SK-N-MC (cell line): ENCODE measurements around the gene LMLN.

Source experiments
- EZH2 ChIP-seq: fragments of 200-600 bp; sonication (generic); IDR thresholded peaks from one replicate; pipeline ENCODE4 v1.6.1; 2017; ENCODE audit warnings: antibody characterized with exemption
- FOXP2 ChIP-seq: optimal IDR thresholded peaks from 2 replicates; pipeline ENCODE3; 2011; ENCODE audit warnings: mild to moderate bottlenecking, moderate library complexity; ENCODE audit not compliant: insufficient read depth; ENCODE audit errors: extremely low read length, control extremely low read depth
- POLR2AphosphoS5 ChIP-seq: IDR thresholded peaks from 2 replicates; pipeline ENCODE4 v1.6.1; 2012; ENCODE audit warnings: mild to moderate bottlenecking, low read depth, low read length, borderline replicate concordance

DNA sequence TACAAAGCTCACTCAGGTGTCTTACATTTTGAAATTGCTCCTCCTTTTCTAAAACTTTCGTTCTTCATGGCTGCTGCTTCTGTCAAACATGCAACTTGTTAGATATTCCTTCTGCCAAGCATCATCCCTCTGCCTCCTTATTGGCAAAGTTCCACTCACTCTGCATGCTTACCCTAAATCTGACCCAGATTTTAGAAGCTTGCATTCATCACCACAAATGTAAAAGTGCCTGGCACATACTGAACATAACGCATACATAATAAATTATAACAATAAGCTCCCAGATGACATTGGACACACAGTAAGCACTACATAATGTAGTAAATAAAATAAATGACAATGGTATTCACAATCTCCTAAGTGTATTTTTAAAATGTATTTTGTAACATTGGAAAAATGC lies 107.4 kb downstream of the LMLN start:
- TF ChIP-seq POLR2AphosphoS5 (no peak), EZH2 (no peak), FOXP2 (no peak)
